Activated CD4-positive, alpha-beta T cell treated with anti-CD3 and anti-CD28 coated beads for 1 hour (primary cell): ENCODE data around the gene COL28A1.
"Not testable (repeated sequence)": the region's sequence is repeated elsewhere in the genome, so short reads cannot be mapped to it uniquely, and the experiment has no call there.

Experiments
- DNase-seq: peaks from one replicate; pipeline ENCODE4 v3.0.0-alpha.2; 2020

The COL28A1 gene

GRCh38 chr7:7535691-7536090 lies at the start of gene COL28A1:
TSS of gene COL28A1 (minus strand) at chr7:7535873. CDS start at chr7:7532875, 2,998 bp downstream.
- no peak for DNase-seq

- no peak for DNase-seq
Measured at GRCh38 chr7:7584653-7585052, 49.0 kb upstream of the COL28A1 start.

- no peak for DNase-seq
Measured at GRCh38 chr7:7583731-7584130, 48.1 kb upstream of the COL28A1 start.

GRCh38 chr7:7582596-7582995 lies 46.9 kb upstream of the COL28A1 start:
- DNase-seq = no peak

- no peak for DNase-seq
Measured at GRCh38 chr7:7581531-7582179, 46.0 kb upstream of the COL28A1 start.

- no peak for DNase-seq
Measured at GRCh38 chr7:7579638-7580037, 44.0 kb upstream of the COL28A1 start.

GRCh38 chr7:7577888-7578287 lies 42.2 kb upstream of the COL28A1 start:
- DNase-seq = no peak

GRCh38 chr7:7576344-7576743 lies 40.7 kb upstream of the COL28A1 start:
- no peak for DNase-seq

- DNase-seq = no peak
Measured at GRCh38 chr7:7573701-7574100, 38.0 kb upstream of the COL28A1 start.

- no peak for DNase-seq
Measured at GRCh38 chr7:7570584-7570983, 34.9 kb upstream of the COL28A1 start.

GRCh38 chr7:7569615-7570014 lies 33.9 kb upstream of the COL28A1 start:
- DNase-seq = no peak

GRCh38 chr7:7569081-7569527 lies 33.4 kb upstream of the COL28A1 start:
- no peak for DNase-seq

GRCh38 chr7:7568553-7568952 lies 32.9 kb upstream of the COL28A1 start:
- no peak for DNase-seq

GRCh38 chr7:7567898-7568531 lies 32.3 kb upstream of the COL28A1 start:
- DNase-seq = no peak

GRCh38 chr7:7566651-7567611 lies 31.3 kb upstream of the COL28A1 start, which contains the start of gene MIOS:
TSS of gene MIOS (plus strand) at chr7:7566884. CDS start at chr7:7572476, 5,592 bp downstream.
- DNase-seq = peak; percentile 73

- DNase-seq = no peak
Measured at GRCh38 chr7:7565746-7566650, 30.3 kb upstream of the COL28A1 start.

GRCh38 chr7:7565018-7565680 lies 29.5 kb upstream of the COL28A1 start:
- no peak for DNase-seq

- DNase-seq = no peak
Measured at GRCh38 chr7:7564323-7564780, 28.7 kb upstream of the COL28A1 start.

- no peak for DNase-seq
Measured at GRCh38 chr7:7563813-7564212, 28.1 kb upstream of the COL28A1 start.

GRCh38 chr7:7563269-7563668 lies 27.6 kb upstream of the COL28A1 start:
- no peak for DNase-seq

- no peak for DNase-seq
Measured at GRCh38 chr7:7562736-7563135, 27.1 kb upstream of the COL28A1 start.

GRCh38 chr7:7561591-7561990 lies 25.9 kb upstream of the COL28A1 start:
- DNase-seq = not testable (repeated sequence)
